HG02798 (cell line): Measurements from ENCODE around the gene CYP4A22.
A peak's percentile ranks its signal among the peaks of the same experiment; 100 is the strongest.
"Not testable (repeated sequence)": the region's sequence is repeated elsewhere in the genome, so short reads cannot be mapped to it uniquely, and the experiment has no call there.

Experiments
- ATAC-seq: cut with Tn5 transposase; IDR thresholded peaks from one replicate; pipeline ENCODE4 v1.9.1; 2021; ENCODE audit warnings: mild to moderate bottlenecking; ENCODE audit not compliant: unreplicated experiment, poor library complexity

The CYP4A22 gene

GRCh38 chr1:47184090-47184821 lies 47.0 kb downstream of the CYP4A22 start:
- no peak for ATAC-seq

GRCh38 chr1:47184822-47185677 lies 47.8 kb downstream of the CYP4A22 start:
- ATAC-seq, result no peak

GRCh38 chr1:47186267-47187185 lies 49.3 kb downstream of the CYP4A22 start:
- no peak for ATAC-seq

GRCh38 chr1:47187231-47187925 lies 50.1 kb downstream of the CYP4A22 start:
- no peak for ATAC-seq

GRCh38 chr1:47187926-47188250 lies 50.6 kb downstream of the CYP4A22 start:
- no peak for ATAC-seq

GRCh38 chr1:47188791-47189785 lies 51.8 kb downstream of the CYP4A22 start:
- ATAC-seq, result no peak

GRCh38 chr1:47189844-47190508 lies 52.7 kb downstream of the CYP4A22 start, which contains the start of gene PDZK1IP1:
PDZK1IP1 (minus strand) TSS chr1:47190036; CDS start chr1:47189932, 104 bp downstream.
- no peak for ATAC-seq

GRCh38 chr1:47190509-47190855 lies 53.2 kb downstream of the CYP4A22 start:
- no peak for ATAC-seq

GRCh38 chr1:47190857-47191256 lies 53.6 kb downstream of the CYP4A22 start:
- ATAC-seq, result no peak

GRCh38 chr1:47191940-47192457 lies 54.8 kb downstream of the CYP4A22 start:
- no peak for ATAC-seq

- ATAC-seq, result peak; percentile 74
Observed at GRCh38 chr1:47192458-47193384, 55.5 kb downstream of the CYP4A22 start.

GRCh38 chr1:47193496-47193895 lies 56.3 kb downstream of the CYP4A22 start:
- ATAC-seq, result not testable (repeated sequence)

- ATAC-seq, result no peak
Observed at GRCh38 chr1:47194311-47194710, 57.1 kb downstream of the CYP4A22 start.

- not testable (repeated sequence) for ATAC-seq
Observed at GRCh38 chr1:47195981-47196380, 58.7 kb downstream of the CYP4A22 start.

- ATAC-seq, result no peak
Observed at GRCh38 chr1:47196622-47197021, 59.4 kb downstream of the CYP4A22 start.

- ATAC-seq, result no peak
Observed at GRCh38 chr1:47198214-47198613, 61.0 kb downstream of the CYP4A22 start.
